Mesenteric fat pad (tissue), 1 donor: ENCODE results near the gene NAP1L5. TPM values are rescaled to one million over a fixed set of nuclear protein-coding genes. Genes with fewer than 3 reads are reported as not detected.

ENCODE experiments used
- DNase-seq: peaks from one replicate; pipeline ENCODE4 v3.0.0-alpha.2; 2020; ENCODE audit warnings: low spot score
- total RNA-seq: library from RNA; stranded (reverse); fragmentation: NEBNext Ultra II Directional; extraction: Animal tissue kit (Norgen Biotek cat#: 25700); gene quantifications from one replicate; pipeline ENCODE4 v1.2.1, GENCODE V29; 2021
- donor health status: DM: yes; HTN: yes; CAD: no.

NAP1L5 gene
- total RNA-seq, 1 donor from 2014 or later: 6.5 TPM

DNA sequence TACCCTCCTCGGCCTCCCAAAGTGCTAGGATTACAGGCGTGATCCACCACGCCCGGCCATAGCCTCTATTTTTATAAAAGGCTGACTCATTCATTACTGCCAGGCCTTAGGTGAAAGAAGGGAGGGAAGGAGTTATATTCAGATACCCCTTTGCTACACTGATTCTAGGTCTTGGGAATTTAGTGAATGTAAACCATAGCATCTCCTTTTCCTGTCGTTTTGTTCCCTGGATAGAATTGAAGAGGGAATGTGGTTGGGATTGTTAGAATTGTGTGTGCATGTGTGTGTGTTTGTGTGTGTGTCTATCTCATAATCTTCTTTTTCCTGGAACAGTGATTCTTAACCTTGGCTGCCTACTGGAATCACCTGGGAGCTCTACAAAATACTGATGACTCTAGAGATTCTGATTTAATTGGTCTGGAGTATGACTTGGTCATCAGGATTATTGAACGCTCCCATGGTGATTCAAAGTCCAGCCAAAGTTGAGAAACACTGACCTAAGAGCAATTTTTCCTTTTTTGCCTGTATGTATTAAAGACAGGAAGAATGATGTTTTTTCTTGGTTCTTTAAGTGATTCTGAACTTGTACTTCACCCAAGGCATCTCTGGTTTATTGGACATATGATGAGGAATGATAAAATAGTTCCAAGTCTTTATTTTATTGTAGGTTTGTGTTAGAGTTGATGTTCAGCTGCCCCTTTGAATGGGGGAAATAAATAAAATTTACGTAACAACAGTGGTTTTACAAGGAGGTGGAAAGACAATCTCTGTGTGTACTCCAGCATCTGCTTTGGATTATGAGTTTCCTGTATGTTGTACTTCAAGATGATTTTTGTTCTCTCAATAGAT lies 37.0 kb downstream of the NAP1L5 start:
- no peak for DNase-seq

- no peak for DNase-seq
Observed at GRCh38 chr4:88659890-88660208, 37.8 kb downstream of the NAP1L5 start.

- DNase-seq: no peak
Observed at GRCh38 chr4:88659055-88659889, 38.4 kb downstream of the NAP1L5 start.

GRCh38 chr4:88655226-88655625 lies 42.4 kb downstream of the NAP1L5 start:
- DNase-seq: no peak

DNA sequence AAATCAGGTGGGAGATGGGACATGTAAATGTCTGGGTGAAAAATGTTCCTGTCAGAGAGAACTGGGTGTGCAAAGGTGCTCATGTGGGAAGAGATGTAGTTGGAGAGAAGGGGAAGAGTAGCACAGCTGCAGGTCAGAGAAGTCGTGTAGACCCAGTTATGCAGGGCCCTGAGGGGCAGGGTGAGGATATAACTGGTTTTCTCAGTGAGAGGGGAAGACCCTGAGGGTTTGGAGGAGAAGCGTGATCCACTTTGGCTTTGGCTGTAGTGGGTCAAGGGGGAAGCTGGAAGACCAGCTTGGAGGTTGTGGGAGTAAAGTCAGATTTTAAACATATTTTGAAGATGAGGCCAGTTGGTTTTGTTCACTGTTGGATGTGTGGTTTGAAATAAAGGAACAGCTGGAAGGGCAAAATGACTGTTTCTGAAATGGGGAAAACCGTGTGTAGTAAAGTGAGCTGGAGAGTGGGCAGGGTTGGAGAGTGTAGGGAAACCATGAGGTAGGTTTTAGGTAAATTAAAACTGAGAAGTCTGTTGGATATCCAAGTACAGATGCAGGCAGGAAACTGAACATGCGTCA lies 44.2 kb downstream of the NAP1L5 start:
- DNase-seq: no peak

DNA sequence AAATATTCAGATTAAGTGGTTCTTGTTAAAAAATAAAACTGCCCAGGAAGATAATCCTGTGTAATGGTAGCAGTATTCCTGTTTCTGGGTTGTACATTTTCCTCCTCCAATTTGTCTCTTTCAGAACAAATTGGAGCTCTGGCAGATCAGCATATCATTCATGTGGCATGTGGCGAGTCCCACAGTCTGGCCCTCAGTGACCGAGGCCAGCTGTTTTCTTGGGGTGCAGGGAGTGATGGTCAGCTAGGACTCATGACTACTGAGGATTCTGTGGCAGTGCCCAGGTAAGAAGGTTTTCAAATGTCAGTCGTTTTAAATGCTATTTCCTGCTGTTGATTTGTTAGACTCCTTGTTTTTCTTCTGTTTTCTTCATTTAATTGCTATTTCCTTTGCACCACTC lies 47.9 kb downstream of the NAP1L5 start:
- no peak for DNase-seq

- no peak for DNase-seq
Observed at GRCh38 chr4:88646528-88647280, 50.9 kb downstream of the NAP1L5 start.

GRCh38 chr4:88645994-88646393 lies 51.6 kb downstream of the NAP1L5 start:
- DNase-seq: no peak

Other genes with a start within 250 kb of the NAP1L5 start
- 5.9 TPM for gene HERC5, start 240.7 kb downstream of the NAP1L5 start, total RNA-seq
- 81.0 TPM for gene PYURF, start 174.1 kb downstream of the NAP1L5 start, total RNA-seq
- gene HERC3, start 105.3 kb downstream of the NAP1L5 start, total RNA-seq: 21.2 TPM